ENCODE measurements around the gene RSPH1. TPM values are rescaled to one million over a fixed set of nuclear protein-coding genes. Genes with fewer than 3 reads are reported as not detected.

The RSPH1 gene
- total and polyA plus RNA-seq, 7 donors: 0.08 to 0.29 TPM; not detected in 5

DNA sequence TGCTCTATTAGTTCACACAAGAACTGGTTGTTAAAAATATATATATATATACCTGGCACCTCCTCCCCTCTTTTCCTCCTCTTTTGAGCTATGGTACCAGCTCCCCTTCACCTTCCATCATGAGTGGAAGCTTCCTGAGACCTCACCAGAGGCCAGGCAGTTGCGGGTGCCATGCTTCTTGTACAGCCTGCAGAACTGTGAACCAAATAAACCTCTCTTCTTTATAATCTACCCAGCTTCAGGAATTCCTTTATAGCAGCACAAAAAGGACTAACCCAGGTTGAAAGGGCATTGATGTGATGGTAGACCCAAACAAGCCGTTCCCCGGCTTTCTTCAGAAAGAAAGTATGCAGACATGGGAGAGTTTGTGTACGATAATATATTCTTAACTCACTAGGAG, 14.9 kb downstream of the RSPH1 start:
- DNase-seq (no peak), ATAC-seq (no peak)
- Histone ChIP-seq H3K4me3 (no peak overlapping the region), H3K27me3 (ENCODE audit: insufficient read depth in 3 of 3, low read length in 2 of 3) (peaks cover 0 to 9% (median 0%) of the 10 kb centered on the region in 3 donors), H3K27ac (no peak overlapping the region), H3K4me1 (no peaks in the 10 kb centered on the region), H3K9me3 (no peaks in the 10 kb centered on the region), H3K36me3 (ENCODE audit: insufficient read depth in 1 of 2, low read depth in 1 of 2) (no peaks in the 10 kb centered on the region)
- 89 to 95% (median 93%) methylated on average over 4 of the region's 4 CpGs for WGBS, 3 donors
- intact Hi-C loops (cut with DNase I): no loop called here
- TF ChIP-seq, protein P1, sequence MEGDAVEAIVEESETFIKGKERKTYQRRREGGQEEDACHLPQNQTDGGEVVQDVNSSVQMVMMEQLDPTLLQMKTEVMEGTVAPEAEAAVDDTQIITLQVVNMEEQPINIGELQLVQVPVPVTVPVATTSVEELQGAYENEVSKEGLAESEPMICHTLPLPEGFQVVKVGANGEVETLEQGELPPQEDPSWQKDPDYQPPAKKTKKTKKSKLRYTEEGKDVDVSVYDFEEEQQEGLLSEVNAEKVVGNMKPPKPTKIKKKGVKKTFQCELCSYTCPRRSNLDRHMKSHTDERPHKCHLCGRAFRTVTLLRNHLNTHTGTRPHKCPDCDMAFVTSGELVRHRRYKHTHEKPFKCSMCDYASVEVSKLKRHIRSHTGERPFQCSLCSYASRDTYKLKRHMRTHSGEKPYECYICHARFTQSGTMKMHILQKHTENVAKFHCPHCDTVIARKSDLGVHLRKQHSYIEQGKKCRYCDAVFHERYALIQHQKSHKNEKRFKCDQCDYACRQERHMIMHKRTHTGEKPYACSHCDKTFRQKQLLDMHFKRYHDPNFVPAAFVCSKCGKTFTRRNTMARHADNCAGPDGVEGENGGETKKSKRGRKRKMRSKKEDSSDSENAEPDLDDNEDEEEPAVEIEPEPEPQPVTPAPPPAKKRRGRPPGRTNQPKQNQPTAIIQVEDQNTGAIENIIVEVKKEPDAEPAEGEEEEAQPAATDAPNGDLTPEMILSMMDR (IDR thresholded peaks at IDR 0.05): no peak

DNA sequence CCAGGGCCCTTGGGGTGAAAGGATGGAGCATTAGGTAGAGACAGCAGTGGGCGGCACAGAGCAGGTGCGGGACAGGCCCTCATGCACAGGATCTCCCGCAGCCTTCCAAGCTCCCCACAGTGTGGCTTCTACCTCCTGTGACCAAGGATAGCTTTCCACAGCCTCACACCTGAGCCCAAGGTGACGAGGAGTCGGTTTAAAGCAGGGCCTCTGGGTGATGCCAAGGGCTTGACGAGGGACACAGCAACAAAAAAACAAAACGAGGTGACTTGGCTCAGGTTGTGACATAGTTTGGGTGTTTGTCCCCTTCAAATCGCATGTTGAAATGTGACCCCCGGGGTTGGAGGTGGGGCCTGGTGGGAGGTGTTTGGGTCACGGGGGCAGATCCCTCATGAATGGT, 15.3 kb downstream of the RSPH1 start:
- Histone ChIP-seq H3K4me1 (no peaks in the 10 kb centered on the region), H3K27me3 (ENCODE audit: insufficient read depth in 3 of 3, low read length in 2 of 3) (peaks cover 0 to 13% (median 0%) of the 10 kb centered on the region in 3 donors), H3K9me3 (no peaks in the 10 kb centered on the region), H3K4me3 (no peak overlapping the region), H3K27ac (no peak overlapping the region), H3K36me3 (ENCODE audit: insufficient read depth in 1 of 2, low read depth in 1 of 2) (no peaks in the 10 kb centered on the region)
- intact Hi-C loops (cut with DNase I): no loop called here
- WGBS, 3 donors: 79 to 91% (median 86%) methylated on average over 10 of the region's 10 CpGs
- TF ChIP-seq, protein P1 (IDR thresholded peaks at IDR 0.05): no peak
- ATAC-seq (no peak), DNase-seq (no peak)

DNA sequence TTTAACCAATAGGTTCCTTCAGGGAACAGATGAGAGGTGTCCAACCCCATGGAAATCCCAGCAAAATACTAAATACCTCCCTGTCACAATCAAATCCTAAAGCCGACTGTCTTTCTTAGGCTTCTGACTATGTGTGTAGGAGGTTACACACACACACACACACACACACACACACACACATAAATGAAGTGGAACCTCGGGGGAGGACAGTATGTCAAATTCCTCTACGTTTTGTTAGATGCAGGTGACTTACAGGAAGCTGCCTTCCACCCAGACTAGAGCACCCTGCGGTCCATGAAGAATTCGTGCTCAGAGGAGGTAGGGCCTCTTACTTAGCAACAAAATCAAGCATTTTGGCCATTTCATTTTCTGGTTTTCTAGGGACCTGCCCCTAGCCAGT, 16.4 kb downstream of the RSPH1 start:
- DNase-seq (no peak), ATAC-seq (no peak)
- Histone ChIP-seq H3K27ac (no peak overlapping the region), H3K27me3 (ENCODE audit: insufficient read depth in 3 of 3, low read length in 2 of 3) (peaks cover 0 to 13% (median 0%) of the 10 kb centered on the region in 3 donors), H3K4me3 (no peak overlapping the region), H3K36me3 (ENCODE audit: insufficient read depth in 1 of 2, low read depth in 1 of 2) (no peaks in the 10 kb centered on the region), H3K9me3 (no peaks in the 10 kb centered on the region), H3K4me1 (no peaks in the 10 kb centered on the region)
- intact Hi-C loops (cut with DNase I): no loop called here
- 80 to 85% (median 81%) methylated on average over 5 of the region's 5 CpGs for WGBS, 3 donors
- TF ChIP-seq, protein P1 (IDR thresholded peaks at IDR 0.05): no peak

DNA sequence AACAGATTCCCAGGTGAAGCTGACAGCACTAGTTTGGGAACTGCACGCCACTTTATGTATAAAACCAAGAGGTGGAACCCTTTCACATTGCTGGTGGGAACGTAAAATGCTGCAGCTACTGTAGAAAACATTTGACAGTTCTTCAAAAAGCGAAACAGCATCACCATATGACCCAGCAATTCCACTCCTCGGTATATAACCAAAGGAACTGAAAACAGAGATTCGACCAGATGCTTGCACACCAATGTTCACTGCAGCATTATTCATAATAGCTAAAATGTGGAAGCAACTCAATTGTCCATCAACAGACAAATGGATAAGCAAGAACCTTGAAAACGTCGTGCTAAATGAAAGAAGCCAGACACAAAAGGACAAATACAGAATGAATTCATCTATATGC, 17.5 kb downstream of the RSPH1 start:
- Histone ChIP-seq H3K9me3 (no peaks in the 10 kb centered on the region), H3K4me1 (no peaks in the 10 kb centered on the region), H3K27me3 (ENCODE audit: insufficient read depth in 3 of 3, low read length in 2 of 3) (peaks cover 0 to 13% (median 0%) of the 10 kb centered on the region in 3 donors), H3K4me3 (no peak overlapping the region), H3K36me3 (ENCODE audit: insufficient read depth in 1 of 2, low read depth in 1 of 2) (no peaks in the 10 kb centered on the region), H3K27ac (no peak overlapping the region)
- intact Hi-C loops (cut with DNase I): no loop called here
- ATAC-seq (no peak), DNase-seq (no peak)
- WGBS, 3 donors: 75 to 79% (median 78%) methylated on average over 7 of the region's 7 CpGs
- TF ChIP-seq, protein P1 (IDR thresholded peaks at IDR 0.05): no peak
